ENCODE results near the gene AGAP1.

Gene AGAP1

DNA sequence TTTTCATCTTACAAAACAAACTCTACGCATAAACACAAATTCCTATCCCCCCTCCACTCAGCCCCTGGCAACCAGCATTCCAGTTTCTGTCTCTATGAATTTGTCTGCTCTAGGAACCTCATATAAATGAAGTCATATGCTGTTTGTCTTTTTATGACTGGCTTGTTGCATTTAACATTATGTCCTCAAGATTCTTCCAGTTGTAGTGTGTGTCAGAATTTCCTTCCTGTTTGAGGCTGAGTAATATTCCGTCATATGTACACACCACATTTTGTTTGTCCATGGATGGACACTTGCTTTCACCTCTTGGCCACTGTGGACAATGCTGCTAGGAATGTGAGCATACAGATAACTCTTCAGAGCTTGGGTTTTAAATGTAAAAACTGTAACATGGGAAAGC is 402.2 kb downstream of the AGAP1 start:
- DNase-seq, result no peak

GRCh38 chr2:235897992-235898391 is 404.1 kb downstream of the AGAP1 start:
- DNase-seq, result no peak

GRCh38 chr2:235898766-235899165 is 404.9 kb downstream of the AGAP1 start:
- no peak for DNase-seq

DNA sequence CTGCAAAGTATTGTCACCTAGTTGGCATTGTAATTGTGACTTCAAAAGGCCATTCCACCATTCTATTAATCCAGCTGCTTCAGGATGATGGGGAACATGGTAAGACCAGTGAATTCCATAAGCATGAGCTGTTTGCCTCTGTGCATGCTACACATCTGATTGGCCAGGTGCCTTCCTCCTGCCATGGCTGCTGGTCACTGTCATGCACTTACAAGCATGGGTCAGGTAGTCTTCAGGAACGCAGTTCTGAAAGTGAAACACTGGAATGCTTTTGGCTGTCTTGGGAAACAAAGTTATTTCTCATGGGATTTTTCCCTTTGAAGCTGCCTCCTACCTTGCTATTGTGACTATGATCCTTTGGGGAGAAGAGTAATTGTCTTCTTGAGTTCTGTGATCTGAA is 406.8 kb downstream of the AGAP1 start:
- no peak for DNase-seq

- DNase-seq, result no peak
These were observed 407.4 kb downstream of the AGAP1 start for GRCh38 chr2:235901243-235901642.

DNA sequence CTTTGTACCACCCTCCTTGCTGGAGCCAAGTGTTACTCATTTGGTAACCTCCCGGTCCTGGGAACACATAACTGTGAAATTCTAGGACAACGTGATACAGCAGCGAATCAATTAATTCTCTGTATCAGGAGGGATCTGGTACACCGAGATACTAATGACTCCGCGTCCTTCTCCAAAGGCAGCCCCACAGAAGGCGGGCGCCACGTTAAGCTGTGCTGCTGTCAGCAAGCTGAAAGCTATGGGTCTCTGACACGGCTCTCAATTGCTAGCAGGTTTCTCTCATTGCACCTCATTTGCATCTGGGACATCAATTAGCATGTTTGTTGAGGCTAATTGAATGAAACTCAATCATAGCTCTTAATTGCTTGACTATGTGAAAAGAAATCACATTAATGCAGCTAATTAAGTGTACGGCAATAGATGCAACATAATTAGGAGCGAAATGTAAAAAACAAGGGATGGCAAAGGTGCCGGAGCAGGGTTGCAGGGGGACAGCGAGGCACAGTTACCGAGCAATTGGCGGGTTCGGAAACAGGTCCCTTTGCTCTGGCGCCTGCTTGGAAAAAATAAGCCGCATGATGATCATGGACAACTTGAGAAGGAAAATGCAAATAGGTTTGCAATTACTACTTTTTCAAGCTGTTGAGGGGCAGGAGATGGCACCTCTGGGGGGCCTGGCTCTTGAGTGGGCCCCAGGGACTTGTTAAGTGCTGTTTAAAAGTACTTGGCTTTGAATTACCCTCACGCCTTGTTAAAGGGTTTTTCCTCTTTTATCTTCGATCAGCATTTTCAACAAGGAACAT is 410.1 kb downstream of the AGAP1 start:
- no peak for DNase-seq

- no peak for DNase-seq
These were observed 410.7 kb downstream of the AGAP1 start for GRCh38 chr2:235904585-235904931.

DNA sequence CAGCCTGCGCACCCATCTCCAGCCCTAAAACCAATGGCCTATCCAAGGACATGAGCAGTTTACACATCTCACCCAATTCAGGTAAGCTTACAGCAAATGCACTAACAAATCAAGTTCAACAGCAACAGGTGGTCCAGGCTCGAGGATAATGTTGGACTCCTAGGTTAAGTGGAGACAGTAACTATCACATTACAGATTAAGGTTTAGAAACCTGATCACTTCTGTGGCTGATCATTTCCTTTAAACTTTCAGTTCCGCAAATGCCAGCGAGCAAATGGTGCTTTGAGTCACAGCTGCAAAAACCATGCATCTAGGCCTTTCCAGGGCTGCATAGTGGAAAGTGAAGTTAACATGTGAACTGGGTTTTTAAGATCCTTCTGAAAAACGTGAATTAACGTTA is 415.0 kb downstream of the AGAP1 start:
- DNase-seq, result no peak

- no peak for DNase-seq
These were observed 415.5 kb downstream of the AGAP1 start for GRCh38 chr2:235909358-235909757.

GRCh38 chr2:235910067-235910466 is 416.2 kb downstream of the AGAP1 start:
- DNase-seq, result no peak

- DNase-seq, result no peak
These were observed 417.3 kb downstream of the AGAP1 start for GRCh38 chr2:235911125-235911524.

- no peak for DNase-seq
These were observed 417.9 kb downstream of the AGAP1 start for GRCh38 chr2:235911633-235912233.

DNA sequence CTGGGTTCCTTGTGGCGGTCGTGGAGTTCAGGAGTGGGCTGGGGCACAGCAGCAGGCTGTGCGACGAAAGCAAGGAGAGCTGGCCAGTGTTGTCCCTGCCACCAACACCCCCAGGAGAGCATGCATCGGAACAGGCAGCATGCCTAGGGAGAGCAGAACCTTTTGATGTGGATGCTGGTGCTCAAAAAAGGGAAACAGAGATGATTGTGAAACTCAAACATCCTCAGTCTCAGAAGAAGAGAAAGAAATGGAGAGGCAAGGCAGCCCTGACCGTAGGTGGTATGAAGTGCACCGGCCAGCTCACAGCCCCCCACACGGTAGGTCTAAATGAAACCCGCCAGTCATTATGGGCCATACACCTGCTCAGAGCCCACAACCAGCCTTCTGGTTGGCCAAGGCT is 420.9 kb downstream of the AGAP1 start:
- DNase-seq, result no peak

DNA sequence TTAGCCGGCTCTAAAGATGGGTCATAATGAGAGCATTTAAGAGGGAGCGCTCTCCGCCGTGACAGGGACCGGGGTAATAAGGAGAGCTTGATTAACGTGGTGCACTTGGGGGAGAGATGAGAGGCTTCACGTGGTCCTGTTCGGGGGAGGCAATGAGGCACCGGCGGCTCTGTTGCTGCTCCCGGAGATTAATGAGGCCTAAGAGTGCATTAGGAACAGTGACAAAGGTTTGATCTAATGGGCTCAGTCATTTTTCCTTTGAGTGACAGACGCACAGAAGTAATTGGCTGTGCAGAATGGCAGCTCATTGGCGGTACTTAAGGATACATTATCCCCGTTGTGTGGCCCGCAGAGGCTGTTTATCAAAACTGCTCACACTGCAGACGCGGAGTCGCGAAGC is 423.7 kb downstream of the AGAP1 start:
- no peak for DNase-seq

- DNase-seq, result no peak
These were observed 425.0 kb downstream of the AGAP1 start for GRCh38 chr2:235918876-235919275.

DNA sequence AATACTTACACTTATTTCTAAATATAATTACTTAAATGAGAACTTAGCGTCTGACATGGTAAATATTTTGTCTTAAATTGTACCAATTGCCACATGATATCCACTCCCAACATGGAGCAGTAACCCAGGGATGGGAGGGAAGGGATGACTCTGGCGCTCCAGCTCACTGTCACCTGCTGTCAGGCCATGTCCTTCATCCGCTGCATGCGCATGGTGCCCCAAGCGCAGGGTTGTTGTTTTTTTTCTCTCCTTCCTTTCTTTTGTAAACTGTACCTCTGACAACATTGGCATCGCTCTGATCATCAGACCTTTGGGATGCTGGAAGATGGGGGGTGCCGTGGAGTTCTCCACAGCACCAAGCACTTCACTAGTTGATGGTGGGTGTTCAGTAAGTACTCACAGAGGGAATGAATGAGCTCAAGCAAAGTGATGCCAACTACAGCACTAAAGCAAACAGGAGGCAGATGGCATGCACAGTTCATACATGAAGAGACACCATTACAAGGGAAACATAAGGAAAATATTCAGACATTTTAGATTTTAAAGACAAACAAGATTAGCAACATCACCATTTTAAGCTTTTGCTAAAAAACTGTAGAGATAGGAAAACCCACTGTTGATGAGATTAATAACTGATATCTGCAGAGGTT is 426.5 kb downstream of the AGAP1 start:
- DNase-seq, result no peak

- no peak for DNase-seq
These were observed 427.8 kb downstream of the AGAP1 start for GRCh38 chr2:235921508-235922191.

GRCh38 chr2:235922839-235923238 is 429.0 kb downstream of the AGAP1 start:
- no peak for DNase-seq

DNA sequence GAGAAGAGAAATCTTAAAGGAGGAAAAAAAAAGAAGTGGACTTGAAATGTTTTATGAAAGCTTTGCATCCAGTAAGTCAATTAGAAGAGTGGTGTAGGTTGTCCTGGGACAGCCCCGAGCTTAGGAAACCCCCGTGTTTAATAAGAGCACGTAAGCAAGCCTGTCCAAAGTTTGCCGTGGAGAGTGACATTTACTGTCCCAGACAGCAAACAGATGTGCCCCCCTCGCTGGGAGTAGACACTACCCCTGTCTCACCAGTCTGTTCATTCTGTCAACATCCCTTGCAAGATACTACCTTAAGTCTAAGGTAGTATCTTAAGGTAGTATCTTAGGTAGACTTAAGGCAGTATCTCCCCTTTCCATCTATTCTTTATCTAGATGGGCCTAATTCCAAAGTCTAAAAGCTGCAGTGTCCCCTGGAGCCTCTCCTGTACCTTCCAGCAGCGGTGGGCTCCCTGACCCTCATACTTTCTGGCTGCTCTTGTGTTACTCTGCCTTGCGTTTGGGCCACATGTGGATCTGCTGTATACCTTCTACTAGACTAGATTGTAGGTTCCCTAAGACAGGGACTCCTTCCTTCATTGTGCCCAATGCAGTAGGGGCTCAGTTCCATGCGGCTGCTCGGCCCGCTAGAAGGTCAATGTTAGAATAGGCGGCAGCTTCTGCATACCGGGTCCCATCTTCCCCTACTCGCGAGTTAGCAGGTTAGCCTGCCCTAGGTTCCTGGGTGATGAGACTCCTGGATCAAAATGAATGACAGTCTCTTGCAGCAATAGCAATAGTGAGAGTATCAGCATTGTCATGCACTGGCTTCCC is 430.2 kb downstream of the AGAP1 start:
- no peak for DNase-seq

DNA sequence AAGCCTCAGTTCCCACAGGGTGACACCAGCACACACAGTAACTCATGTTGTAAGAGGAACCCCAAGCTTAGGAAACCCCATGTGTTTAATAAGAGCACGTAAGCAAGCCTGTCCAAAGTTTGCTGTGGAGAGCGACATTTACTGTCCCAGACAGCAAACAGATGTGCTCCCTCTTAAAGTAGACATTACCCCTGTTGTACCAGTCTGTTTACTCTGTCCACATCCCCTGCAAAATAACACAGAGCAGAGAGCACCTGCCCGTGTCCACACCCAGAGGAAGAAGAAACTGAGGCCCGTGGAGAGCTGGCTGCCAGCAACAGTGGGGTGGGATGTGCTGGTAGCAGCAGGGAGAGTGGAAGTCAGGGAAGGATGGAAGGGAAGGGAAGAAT is 430.8 kb downstream of the AGAP1 start:
- no peak for DNase-seq

DNA sequence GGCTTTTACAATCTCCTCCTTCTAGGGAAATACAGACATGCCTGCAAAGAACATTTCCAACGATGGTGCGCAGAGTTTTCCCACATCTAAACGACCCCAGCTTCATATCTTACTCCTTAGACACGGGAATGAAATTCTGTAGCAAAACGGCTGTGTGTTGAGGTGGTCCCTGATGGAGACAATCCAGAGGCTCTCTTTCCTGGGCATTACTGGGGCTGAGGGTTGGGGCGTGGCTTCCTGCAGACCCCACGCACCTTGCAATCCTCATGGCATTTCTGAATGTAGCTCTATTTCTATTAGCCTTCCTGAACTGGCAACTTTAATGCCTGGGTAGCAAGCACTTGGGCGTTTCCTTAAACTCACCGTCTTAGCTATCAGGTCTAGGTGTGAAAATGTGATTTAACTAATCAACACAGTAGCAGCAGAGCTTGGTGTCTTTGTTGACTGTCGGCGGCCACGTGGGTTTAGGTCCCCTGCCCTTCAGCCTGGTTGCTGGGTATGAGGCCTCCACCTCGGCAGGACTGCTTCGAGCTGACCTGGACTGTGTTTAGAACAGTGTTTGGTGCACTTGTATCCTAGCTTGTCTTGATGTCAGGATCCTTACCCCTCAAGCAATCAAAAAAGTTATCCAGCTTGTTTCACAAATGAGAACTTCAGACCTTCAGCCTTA is 431.5 kb downstream of the AGAP1 start:
- DNase-seq, result no peak

DNA sequence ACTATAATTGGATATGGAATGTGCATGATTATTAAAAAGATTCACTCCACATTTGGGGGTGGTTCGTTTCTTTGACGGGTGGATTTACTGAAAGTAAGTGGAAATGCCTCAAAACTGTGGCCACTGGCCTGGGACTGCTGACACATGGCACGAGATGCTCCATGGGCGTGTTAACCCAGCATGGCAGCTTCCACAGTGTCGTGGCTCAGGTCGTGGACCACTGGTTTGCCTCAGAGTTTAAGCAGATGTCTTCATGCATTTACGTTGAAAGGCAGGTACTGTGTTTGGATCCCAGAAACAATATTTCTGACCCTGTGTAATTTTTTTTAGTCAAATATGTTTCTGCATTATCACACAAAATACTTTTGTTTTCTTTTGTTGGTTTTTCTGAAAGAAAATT is 432.4 kb downstream of the AGAP1 start:
- no peak for DNase-seq
